IMR-90 (cell line): ENCODE data around the gene PRKCB. TPM values are rescaled to one million over a fixed set of nuclear protein-coding genes. Genes with fewer than 3 reads are reported as not detected.

ENCODE experiments used
- ATAC-seq: fragments of 200-7000 bp; cut with Tn5 transposase; 2 replicates; pipeline ENCODE4 v1.9.1; 2020; ENCODE audit warnings: low read depth, mild to moderate bottlenecking, moderate library complexity
- BruUV-seq: library from RNA; stranded (reverse); fragments of 400-500 nt; replicated peaks from 2 replicates; lab custom pipeline; 2021; lab: Mats Ljungman, UMichigan
- CTCF ChIA-PET: fragments of 300-600 bp; formaldehyde crosslinking; extraction: SDS; loops from one replicate; lab custom pipeline; 2021; ENCODE audit warnings: antibody characterized with exemption; lab: Yijun Ruan, JAX
- POLR2A ChIA-PET: fragments of 300-600 bp; sonication (Branson Sonifier 250); formaldehyde crosslinking; loops from one replicate; lab custom pipeline; 2022; ENCODE audit warnings: antibody characterized with exemption; ENCODE audit not compliant: unreplicated experiment; lab: Charles Lee
- DNase-seq: peaks from one replicate; pipeline ENCODE4 v3.0.0; 2013
- H2AFZ ChIP-seq: replicated peaks from 2 replicates; pipeline ENCODE3; 2013; ENCODE audit warnings: low read length, mild to moderate bottlenecking; ENCODE audit not compliant: poor library complexity
- H2AK5ac ChIP-seq: 2 replicates; pipeline ENCODE4 v1.6.1; 2013; ENCODE audit warnings: low read depth, low read length, inconsistent platforms
- H2AK9ac ChIP-seq: replicated peaks from 2 replicates; pipeline ENCODE3; 2013; ENCODE audit warnings: mild to moderate bottlenecking, low read depth, low read length, moderate library complexity; ENCODE audit not compliant: poor library complexity
- H2BK120ac ChIP-seq: 2 replicates; pipeline ENCODE4 v1.6.1; 2013; ENCODE audit warnings: low read depth, low read length, inconsistent platforms
- H2BK15ac ChIP-seq: 3 replicates; pipeline ENCODE4 v1.6.1; 2013; ENCODE audit warnings: low read depth, low read length, inconsistent platforms
- H2BK20ac ChIP-seq: 2 replicates; pipeline ENCODE4 v1.6.1; 2013; ENCODE audit warnings: low read depth, mild to moderate bottlenecking, inconsistent platforms, low read length, moderate library complexity
- H2BK5ac ChIP-seq: 2 replicates; pipeline ENCODE4 v1.6.1; 2013; ENCODE audit warnings: mild to moderate bottlenecking, low read depth, low read length, inconsistent platforms; ENCODE audit not compliant: poor library complexity, severe bottlenecking
- H3K14ac ChIP-seq: replicated peaks from 2 replicates; pipeline ENCODE4 v1.6.1; 2013; ENCODE audit warnings: low read depth, low read length, inconsistent platforms
- H3K18ac ChIP-seq: 2 replicates; pipeline ENCODE4 v1.6.1; 2013; ENCODE audit warnings: low read depth, low read length, control low read depth
- H3K23ac ChIP-seq: 2 replicates; pipeline ENCODE4 v1.6.1; 2013; ENCODE audit warnings: low read depth, low read length, inconsistent platforms
- H3K27ac ChIP-seq: 2 replicates; pipeline ENCODE4 v1.5.1; 2013; ENCODE audit warnings: mild to moderate bottlenecking, control low read depth, low read length; ENCODE audit not compliant: insufficient read depth
- H3K27me3 ChIP-seq: 2 replicates; pipeline ENCODE4 v1.6.1; 2013; ENCODE audit warnings: low read length; ENCODE audit not compliant: control insufficient read depth, insufficient read depth
- H3K36me3 ChIP-seq: 2 replicates; pipeline ENCODE4 v1.6.1; 2013; ENCODE audit warnings: low read length, mixed read lengths; ENCODE audit not compliant: control insufficient read depth, insufficient read depth
- H3K4ac ChIP-seq: 2 replicates; pipeline ENCODE4 v1.6.1; 2013; ENCODE audit warnings: low read depth, low read length, inconsistent platforms
- H3K4me1 ChIP-seq: 2 replicates; pipeline ENCODE4 v1.6.1; 2013; ENCODE audit warnings: low read length, mixed read lengths; ENCODE audit not compliant: control insufficient read depth, insufficient read depth
- H3K4me2 ChIP-seq: 2 replicates; pipeline ENCODE4 v1.6.1; 2013; ENCODE audit warnings: low read depth, mild to moderate bottlenecking, control low read depth, low read length, moderate library complexity
- H3K4me3 ChIP-seq: 2 replicates; pipeline ENCODE4 v1.5.1; 2013; ENCODE audit warnings: low read depth, mild to moderate bottlenecking, control low read depth, low read length, moderate library complexity; ENCODE audit not compliant: insufficient read depth
- H3K56ac ChIP-seq: 2 replicates; pipeline ENCODE4 v1.6.1; 2013; ENCODE audit warnings: low read length, inconsistent platforms; ENCODE audit not compliant: insufficient read depth; ENCODE audit errors: extremely low read depth
- H3K79me1 ChIP-seq, 2 experiments: 2 replicates each; pipeline ENCODE4 v1.6.1; 2013; ENCODE audit warnings: low read length in 2 of 2, inconsistent platforms in 1 of 2, low read depth in 1 of 2
- H3K9ac ChIP-seq: 2 replicates; pipeline ENCODE4 v1.6.1; 2013; ENCODE audit warnings: low read depth, low read length, control low read depth
- H3K9me1 ChIP-seq: 2 replicates; pipeline ENCODE4 v1.6.1; 2013; ENCODE audit warnings: low read length, inconsistent platforms; ENCODE audit not compliant: insufficient read depth
- H3K9me3 ChIP-seq: 2 replicates; pipeline ENCODE4 v1.6.1; 2013; ENCODE audit warnings: low read length; ENCODE audit not compliant: control insufficient read depth, insufficient read depth
- H4K20me1 ChIP-seq: 2 replicates; pipeline ENCODE4 v1.6.1; 2013; ENCODE audit warnings: low read length, inconsistent platforms; ENCODE audit not compliant: insufficient read depth
- H4K5ac ChIP-seq: 2 replicates; pipeline ENCODE4 v1.6.1; 2013; ENCODE audit warnings: mild to moderate bottlenecking, low read depth, low read length, control low read depth
- H4K8ac ChIP-seq, 2 experiments: 2 replicates each; pipeline ENCODE4 v1.6.1; 2013; ENCODE audit warnings: low read depth in 2 of 2, low read length in 2 of 2, control low read depth in 1 of 2, inconsistent platforms in 1 of 2
- H4K91ac ChIP-seq: 2 replicates; pipeline ENCODE4 v1.6.1; 2013; ENCODE audit warnings: low read depth, low read length, inconsistent platforms; ENCODE audit not compliant: insufficient read depth
- CEBPB ChIP-seq: IDR thresholded peaks from 2 replicates; pipeline ENCODE4 v1.6.1; 2012; ENCODE audit warnings: low read depth, low read length, improper control_type of control experiment
- CTCF ChIP-seq: conservative IDR thresholded peaks from 2 replicates; pipeline ENCODE4 v1.5.1; 2012; ENCODE audit warnings: mild to moderate bottlenecking, low read depth, low read length, improper control_type of control experiment
- MAFK ChIP-seq: IDR thresholded peaks from 2 replicates; pipeline ENCODE4 v1.6.1; 2012; ENCODE audit warnings: low read depth, low read length, improper control_type of control experiment
- MAZ ChIP-seq: IDR thresholded peaks from 2 replicates; pipeline ENCODE4 v1.6.1; 2012; ENCODE audit warnings: low read depth, mild to moderate bottlenecking, low read length, improper control_type of control experiment, moderate library complexity, borderline replicate concordance
- RAD21 ChIP-seq: IDR thresholded peaks from 2 replicates; pipeline ENCODE4 v1.6.1; 2012; ENCODE audit warnings: low read length, improper control_type of control experiment
- RCOR1 ChIP-seq: IDR thresholded peaks from 2 replicates; pipeline ENCODE4 v1.6.1; 2012; ENCODE audit warnings: mild to moderate bottlenecking, low read length, improper control_type of control experiment; ENCODE audit not compliant: insufficient replicate concordance
- USF2 ChIP-seq: fragments of 150-350 bp; IDR thresholded peaks from 2 replicates; pipeline ENCODE4 v1.6.1; 2017; ENCODE audit warnings: mild to moderate bottlenecking, antibody characterized with exemption, low read length, low read depth
- WGBS, 2 experiments: methylation state at CpG; one replicate each; pipeline versions ENCODE4 v1.1.5 to v1.1.7; 2013; ENCODE audit warnings: missing lambda C conversion rate in 2 of 2; ENCODE audit not compliant: insufficient read length in 1 of 2; ENCODE audit errors: extremely low coverage in 2 of 2; 5-methylcytosine and 5-hydroxymethylcytosine counted together
- dilution Hi-C: fragments of 300-500 bp; cut with HindIII; formaldehyde crosslinking; loops from one replicate; pipeline ENCODE4 v1.14.3; 2018; ENCODE audit warnings: low sequenced_read_pairs; ENCODE audit not compliant: unreplicated experiment
- in situ Hi-C: fragments of 300-500 bp; cut with MboI; formaldehyde crosslinking; loops from 3 replicates; pipeline ENCODE4 v1.14.3; 2019; ENCODE audit warnings: low sequenced_read_pairs, inconsistent platforms, mixed read lengths
- intact Hi-C: fragments of 100-400 bp; cut with micrococcal nuclease; formaldehyde crosslinking; loops from 2 replicates; pipeline ENCODE4 v1.10.0; 2022
- polyA plus RNA-seq, 3 experiments: library from polyadenylated mRNA; depleted of rRNA; stranded (reverse); fragments of >200 nt; gene quantifications; 2 replicates each; pipeline ENCODE4 v1.2.3, GENCODE V29; 2012; ENCODE audit warnings: low replicate concordance in 1 of 3
- total RNA-seq: library from RNA; depleted of rRNA; stranded (reverse); fragments of >200 nt; gene quantifications from 2 replicates; pipeline ENCODE4 v1.2.3, GENCODE V29; 2012

Gene PRKCB
- total and polyA plus RNA-seq, 2 of the 4 experiments (the other 2 are of a cell fraction): under 0.01 TPM; not detected in 1

GRCh38 chr16:23829454-23829853 lies 6.3 kb upstream of the PRKCB start:
- dilution Hi-C loops (no loop called here), intact Hi-C loops (no loop called here), in situ Hi-C loops (no loop called here)
- TF ChIP-seq MAFK: no peak
- TF ChIP-seq MAZ: no peak
- no peak for TF ChIP-seq CEBPB
- TF ChIP-seq RAD21: no peak
- no peak for TF ChIP-seq USF2
- no peak for TF ChIP-seq RCOR1
- no peak for TF ChIP-seq CTCF
- ChIA-PET POLR2A (no interaction called here), CTCF (interaction anchor here (0.6 kb wide), 1 partner anchor 197 kb away, joined by 3 read pairs; no protein-coding TSS in a partner anchor)
- Histone ChIP-seq H3K56ac (no peak overlapping the region), H3K9me1 (no peaks in the 10 kb centered on the region), H3K9me3 (0 out of 2 replicates have a peak, but pooled peaks cover 3% of the 10 kb centered on the region), H4K20me1 (no peaks in the 10 kb centered on the region), H3K14ac (no peak overlapping the region), H3K36me3 (no peaks in the 10 kb centered on the region), H2AFZ (no peak overlapping the region), H2AK9ac (no peak overlapping the region), H3K4me3 (no peak overlapping the region), H4K5ac (no peak overlapping the region), H4K91ac (no peak overlapping the region), H3K23ac (no peak overlapping the region), H2BK5ac (no peak overlapping the region), H3K9ac (no peak overlapping the region), H2AK5ac (no peak overlapping the region), H3K4ac (no peak overlapping the region), H3K79me1 (no peaks in the 10 kb centered on the region), H3K4me2 (no peak overlapping the region), H2BK120ac (no peak overlapping the region), H3K18ac (no peak overlapping the region), H3K4me1 (no peaks in the 10 kb centered on the region), H3K27me3 (no peaks in the 10 kb centered on the region), H3K27ac (no peak overlapping the region), H2BK20ac (no peak overlapping the region), H2BK15ac (no peak overlapping the region), H4K8ac (no peak overlapping the region)
- no TSS peak for BruUV-seq
- WGBS, 2 experiments: no CpG with 5 or more reads among the region's 2 CpGs
- ATAC-seq (no peak), DNase-seq (no peak)
